Large intestine (tissue), 3 donors: ENCODE results near the gene FCN2. TPM values are rescaled to one million over a fixed set of nuclear protein-coding genes. Genes with fewer than 3 reads are reported as not detected.

Experiments
- DNase-seq, 2 donors: peaks; one replicate each; pipeline versions ENCODE4 v3.0.0 to v3.0.0-alpha.2; 2013
- H3K27ac ChIP-seq: one replicate; pipeline ENCODE4 v1.5.1; 2013; ENCODE audit warnings: low read length
- H3K27me3 ChIP-seq: 2 replicates; pipeline ENCODE4 v1.6.1; 2013; ENCODE audit warnings: low read length; ENCODE audit not compliant: control insufficient read depth, insufficient read depth
- H3K36me3 ChIP-seq: 2 replicates; pipeline ENCODE4 v1.6.1; 2013; ENCODE audit warnings: low read length; ENCODE audit not compliant: control insufficient read depth, insufficient read depth
- H3K4me1 ChIP-seq: one replicate; pipeline ENCODE4 v1.6.1; 2013; ENCODE audit warnings: low read length; ENCODE audit not compliant: control insufficient read depth, insufficient read depth
- H3K4me3 ChIP-seq: one replicate; pipeline ENCODE4 v1.5.1; 2013; ENCODE audit warnings: low read length
- H3K9me3 ChIP-seq: one replicate; pipeline ENCODE4 v1.6.1; 2013; ENCODE audit warnings: mild to moderate bottlenecking, low read depth, low read length, moderate library complexity; ENCODE audit not compliant: control insufficient read depth
- WGBS: methylation state at CpG from one replicate; pipeline ENCODE4 v1.1.5; 2013; ENCODE audit warnings: low lambda C conversion rate; ENCODE audit not compliant: insufficient coverage; 5-methylcytosine and 5-hydroxymethylcytosine counted together
- polyA plus RNA-seq: library from polyadenylated mRNA; unstranded; fragments of 120-200 nt; gene quantifications from one replicate; pipeline ENCODE4 v1.2.1, GENCODE V29; 2013

FCN2 gene
- polyA plus RNA-seq, 1 donor: 0.04 TPM

GRCh38 chr9:134896834-134897583 is 16.4 kb downstream of the FCN2 start:
- no peaks in the 10 kb centered on the region for H3K27me3 ChIP-seq
- no peaks in the 10 kb centered on the region for H3K4me1 ChIP-seq
- no peak overlapping the region for H3K4me3 ChIP-seq
- 67% methylated on average over 1 of the region's 14 CpGs for WGBS
- H3K9me3 ChIP-seq: no peaks in the 10 kb centered on the region
- H3K36me3 ChIP-seq: no peaks in the 10 kb centered on the region
- DNase-seq: no peak
- H3K27ac ChIP-seq: no peak overlapping the region

DNA sequence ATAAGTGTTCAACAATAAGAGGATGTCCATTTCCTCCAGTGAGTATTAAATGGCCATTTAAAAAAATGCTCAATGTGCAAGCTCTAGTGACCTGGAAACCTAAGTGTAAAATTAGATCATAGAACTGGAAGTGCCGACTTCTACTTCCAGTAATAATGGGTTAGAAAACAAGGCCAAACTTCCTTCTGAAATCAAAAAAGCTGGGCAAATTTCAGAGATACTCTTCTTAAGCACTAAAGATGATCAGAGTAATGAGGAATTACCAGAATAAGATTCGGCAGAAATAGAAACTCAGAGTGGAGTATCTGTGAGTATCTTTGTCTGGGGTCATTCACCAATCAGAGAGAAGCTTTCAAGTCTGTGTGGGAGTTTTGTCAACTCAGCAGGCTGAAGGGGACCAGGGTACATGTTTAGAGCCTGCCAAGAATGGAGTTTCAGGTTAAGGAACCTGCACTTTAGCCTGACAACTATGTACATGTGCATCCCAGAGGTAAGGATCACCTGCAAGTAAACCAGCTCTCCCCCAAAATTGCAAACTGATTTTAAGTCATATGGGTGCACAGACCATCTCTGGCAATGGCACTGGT is 17.1 kb downstream of the FCN2 start:
- Histone ChIP-seq H3K4me1 (no peaks in the 10 kb centered on the region), H3K9me3 (no peaks in the 10 kb centered on the region), H3K36me3 (no peaks in the 10 kb centered on the region), H3K4me3 (no peak overlapping the region), H3K27me3 (no peaks in the 10 kb centered on the region), H3K27ac (no peak overlapping the region)
- WGBS: 100% methylated on average over 1 of the region's 2 CpGs
- DNase-seq: no peak

- no peaks in the 10 kb centered on the region for H3K9me3 ChIP-seq
- no peak overlapping the region for H3K27ac ChIP-seq
- no peaks in the 10 kb centered on the region for H3K36me3 ChIP-seq
- no peak overlapping the region for H3K4me3 ChIP-seq
- no peak for DNase-seq
- no peaks in the 10 kb centered on the region for H3K27me3 ChIP-seq
- H3K4me1 ChIP-seq: no peaks in the 10 kb centered on the region
- WGBS: no CpG with 5 or more reads among the region's 2 CpGs
Observed at GRCh38 chr9:134898319-134898718, 17.7 kb downstream of the FCN2 start.

DNA sequence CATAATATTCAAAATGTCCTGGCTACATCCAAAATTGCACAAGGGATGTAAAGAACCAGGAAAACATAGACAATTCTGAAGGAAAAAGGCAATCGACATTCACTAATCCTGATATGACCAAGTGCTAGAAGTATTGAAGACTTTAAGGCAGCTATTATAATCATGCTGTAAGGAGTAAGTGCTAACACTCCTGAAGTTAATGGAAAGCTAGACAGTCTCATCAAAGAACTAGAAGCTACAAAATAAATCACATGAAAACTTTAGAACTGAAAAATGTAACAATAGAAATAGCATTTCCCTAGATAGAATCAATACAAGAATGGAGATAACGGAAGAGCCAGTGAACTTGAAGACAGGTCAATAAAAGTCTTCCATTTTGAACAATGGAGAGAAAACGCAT is 18.6 kb downstream of the FCN2 start:
- Histone ChIP-seq H3K9me3 (no peaks in the 10 kb centered on the region), H3K27ac (no peak overlapping the region), H3K27me3 (no peaks in the 10 kb centered on the region), H3K4me3 (no peak overlapping the region), H3K36me3 (no peaks in the 10 kb centered on the region), H3K4me1 (no peaks in the 10 kb centered on the region)
- 88% methylated on average over 1 of the region's 3 CpGs for WGBS
- DNase-seq: no peak

GRCh38 chr9:134899818-134900217 is 19.2 kb downstream of the FCN2 start:
- WGBS: no CpG with 5 or more reads among the region's 1 CpG
- no peak overlapping the region for H3K4me3 ChIP-seq
- DNase-seq: no peak

DNA sequence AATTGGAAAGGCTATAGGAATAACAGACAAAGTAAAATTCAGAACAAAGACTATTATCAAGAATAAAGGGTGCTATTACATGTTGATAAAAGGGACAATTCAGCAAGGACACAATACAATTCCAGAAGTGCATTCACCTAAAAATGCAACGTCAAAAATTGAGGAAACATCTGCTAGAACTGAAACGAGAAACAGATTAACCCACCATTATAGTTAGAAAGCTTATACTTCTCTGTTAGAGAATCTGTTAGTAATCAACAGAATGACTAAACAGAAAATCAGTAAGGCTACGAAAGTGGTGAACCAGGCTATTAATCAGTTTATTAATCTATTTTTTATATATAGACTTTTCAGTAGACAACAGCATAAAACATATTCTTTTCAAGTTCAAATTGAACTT is 22.3 kb downstream of the FCN2 start:
- Histone ChIP-seq H3K9me3 (no peaks in the 10 kb centered on the region), H3K4me3 (no peak overlapping the region), H3K27me3 (no peaks in the 10 kb centered on the region), H3K27ac (no peak overlapping the region), H3K4me1 (no peaks in the 10 kb centered on the region), H3K36me3 (no peaks in the 10 kb centered on the region)
- WGBS: 100% methylated on average over 2 of the region's 3 CpGs
- no peak for DNase-seq

More at GRCh38 chr9:134899818-134900217, 19.2 kb downstream of the FCN2 start:
- Histone ChIP-seq H3K27ac (no peak overlapping the region), H3K9me3 (no peaks in the 10 kb centered on the region), H3K36me3 (no peaks in the 10 kb centered on the region), H3K27me3 (no peaks in the 10 kb centered on the region), H3K4me1 (no peaks in the 10 kb centered on the region)

- no peaks in the 10 kb centered on the region for H3K36me3 ChIP-seq
- H3K27me3 ChIP-seq: no peaks in the 10 kb centered on the region
- no peaks in the 10 kb centered on the region for H3K9me3 ChIP-seq
- no peaks in the 10 kb centered on the region for H3K4me1 ChIP-seq
- DNase-seq: no peak
- H3K27ac ChIP-seq: no peak overlapping the region
- WGBS: no CpG with 5 or more reads among the region's 13 CpGs
- no peak overlapping the region for H3K4me3 ChIP-seq
Observed at GRCh38 chr9:134908524-134909309, 28.1 kb downstream of the FCN2 start.

- WGBS: no CpG with 5 or more reads among the region's 24 CpGs
- Histone ChIP-seq H3K36me3 (no peaks in the 10 kb centered on the region), H3K4me3 (no peak overlapping the region), H3K4me1 (no peaks in the 10 kb centered on the region), H3K27ac (no peak overlapping the region), H3K27me3 (no peaks in the 10 kb centered on the region), H3K9me3 (no peaks in the 10 kb centered on the region)
- no peak for DNase-seq
Observed at GRCh38 chr9:134909511-134910481, 29.2 kb downstream of the FCN2 start.

DNA sequence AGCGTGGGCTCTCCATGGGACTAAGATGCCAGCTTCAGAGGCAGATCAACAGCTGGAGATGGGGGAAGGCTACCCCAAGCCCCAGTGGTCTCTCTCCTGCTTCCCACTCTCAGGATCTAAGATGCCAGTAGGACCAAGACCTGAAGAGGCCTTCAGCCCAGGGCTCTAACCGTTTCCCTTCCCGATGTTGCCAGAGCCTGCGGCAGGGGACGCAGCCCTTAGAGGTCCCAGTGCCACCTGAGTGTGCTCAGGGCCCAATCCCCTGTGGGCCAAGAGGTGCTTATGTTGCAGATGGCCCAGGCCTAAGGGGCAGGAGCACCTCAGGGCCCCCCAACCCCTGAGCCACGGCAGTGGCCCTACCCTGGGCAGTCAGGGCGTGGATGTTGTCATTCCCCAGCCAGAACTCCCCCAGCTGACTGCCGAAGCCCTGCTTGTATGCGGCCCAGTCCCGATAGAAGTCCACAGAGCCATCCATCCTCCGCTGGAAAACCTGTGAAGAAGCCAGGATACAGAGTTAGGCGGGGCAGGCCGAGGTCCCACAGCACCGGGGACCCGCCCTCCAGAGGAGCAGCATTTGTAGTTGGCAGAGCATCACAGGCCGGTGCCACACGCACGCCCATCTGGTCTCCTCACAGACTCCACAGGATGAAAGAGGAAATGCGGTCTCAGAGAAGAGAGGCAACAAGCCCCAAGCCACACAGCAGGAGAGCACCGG is 31.7 kb downstream of the FCN2 start:
- Histone ChIP-seq H3K27ac (no peak overlapping the region), H3K36me3 (no peaks in the 10 kb centered on the region), H3K9me3 (no peaks in the 10 kb centered on the region), H3K4me1 (no peaks in the 10 kb centered on the region), H3K4me3 (no peak overlapping the region), H3K27me3 (no peaks in the 10 kb centered on the region)
- no peak for DNase-seq
- no CpG with 5 or more reads among the region's 20 CpGs for WGBS
